Panc1 (cell line): ENCODE data around the gene RD3L. TPM values are rescaled to one million over a fixed set of nuclear protein-coding genes. Genes with fewer than 3 reads are reported as not detected.

Experiments used
- ATAC-seq: fragments of 200-7000 bp; cut with Tn5 transposase; 2 replicates; pipeline ENCODE4 v1.9.1; 2020; ENCODE audit warnings: mild to moderate bottlenecking, moderate library complexity
- BruUV-seq: library from RNA; stranded (reverse); fragments of 400-500 nt; replicated peaks from 2 replicates; lab custom pipeline; 2021; lab: Mats Ljungman, UMichigan
- CTCF ChIA-PET: fragments of 300-600 bp; sonication (Branson Sonifier 250); formaldehyde crosslinking; loops from one replicate; lab custom pipeline; 2022; ENCODE audit warnings: antibody characterized with exemption; lab: Charles Lee
- POLR2A ChIA-PET: fragments of 300-600 bp; sonication (Branson Sonifier 250); formaldehyde crosslinking; loops from one replicate; lab custom pipeline; 2022; ENCODE audit warnings: antibody characterized with exemption; lab: Charles Lee
- DNase-seq: peaks from one replicate; pipeline ENCODE4 v3.0.0-alpha.2; 2010; ENCODE audit warnings: low read depth, low spot score
- H3K27ac ChIP-seq: 2 replicates; pipeline ENCODE4 v1.5.1; 2011; ENCODE audit warnings: mild to moderate bottlenecking, low read length, inconsistent platforms
- H3K27me3 ChIP-seq: fragments of 200-500 bp; sonication (Bioruptor generic); 2 replicates; pipeline ENCODE4 v1.6.0; 2014; ENCODE audit warnings: low read length, inconsistent platforms; ENCODE audit not compliant: control insufficient read depth, insufficient read depth
- H3K36me3 ChIP-seq: fragments of 200-500 bp; sonication (Bioruptor generic); 2 replicates; pipeline ENCODE4 v1.5.1; 2014; ENCODE audit warnings: inconsistent platforms, mild to moderate bottlenecking, low read length, moderate library complexity; ENCODE audit not compliant: control insufficient read depth, insufficient read depth
- H3K4me1 ChIP-seq: 2 replicates; pipeline ENCODE4 v1.5.1; 2011; ENCODE audit warnings: inconsistent platforms, mild to moderate bottlenecking, low read length, moderate library complexity; ENCODE audit not compliant: control insufficient read depth, insufficient read depth
- H3K4me3 ChIP-seq, 2 experiments: 2 replicates each; pipeline ENCODE4 v1.5.1; 2011 to 2012; ENCODE audit warnings: low read depth in 2 of 2, low read length in 2 of 2, mild to moderate bottlenecking in 2 of 2, inconsistent platforms in 1 of 2, moderate library complexity in 1 of 2
- H3K9me3 ChIP-seq: fragments of 200-500 bp; sonication (Bioruptor generic); 2 replicates; pipeline ENCODE4 v1.5.1; 2014; ENCODE audit warnings: low read depth, mild to moderate bottlenecking, inconsistent platforms, low read length, moderate library complexity; ENCODE audit not compliant: control insufficient read depth, insufficient read depth
- POLR2AphosphoS5 ChIP-seq: IDR thresholded peaks from 2 replicates; pipeline ENCODE4 v1.6.1; 2012; ENCODE audit warnings: mild to moderate bottlenecking, low read depth, low read length, moderate library complexity
- SIN3A ChIP-seq: IDR thresholded peaks from 2 replicates; pipeline ENCODE4 v1.6.1; 2012; ENCODE audit warnings: low read depth, mild to moderate bottlenecking, low read length, moderate library complexity, borderline replicate concordance; ENCODE audit not compliant: insufficient read depth
- TCF7L2 ChIP-seq: IDR thresholded peaks from 2 replicates; pipeline ENCODE4 v1.6.1; 2011; ENCODE audit warnings: mild to moderate bottlenecking, low read depth, low read length, inconsistent platforms
- in situ Hi-C: cut with HindIII; loops from 2 replicates; pipeline ENCODE4 v1.10.0; 2016; ENCODE audit warnings: low sequenced_read_pairs, low pct_unique_long_range_greater_than_20kb
- intact Hi-C: fragments of 100-400 bp; cut with micrococcal nuclease; formaldehyde crosslinking; loops from one replicate; pipeline ENCODE4 v1.10.0; 2022; ENCODE audit not compliant: unreplicated experiment
- total RNA-seq: library from RNA; stranded (reverse); gene quantifications from one replicate; pipeline ENCODE4 v1.2.1, GENCODE V29; 2021; ENCODE audit not compliant: unreplicated experiment
- TF ChIP-seq, protein P1 (sequence below): fragments of 450-650 bp; IDR thresholded peaks from 2 replicates; pipeline ENCODE4 v1.5.1; 2017; ENCODE audit warnings: mild to moderate bottlenecking
- TF ChIP-seq, protein P2 (sequence below), 2 experiments: IDR thresholded peaks; 2 replicates each; pipeline ENCODE4 v1.6.1; 2011 to 2012; ENCODE audit warnings: low read depth in 2 of 2, control low read depth in 1 of 2, low read length in 1 of 2, mild to moderate bottlenecking in 1 of 2, moderate library complexity in 1 of 2; ENCODE audit not compliant: insufficient read depth in 1 of 2

Gene RD3L
- total RNA-seq, 1 experiment from 2014 or later, result not detected

DNA sequence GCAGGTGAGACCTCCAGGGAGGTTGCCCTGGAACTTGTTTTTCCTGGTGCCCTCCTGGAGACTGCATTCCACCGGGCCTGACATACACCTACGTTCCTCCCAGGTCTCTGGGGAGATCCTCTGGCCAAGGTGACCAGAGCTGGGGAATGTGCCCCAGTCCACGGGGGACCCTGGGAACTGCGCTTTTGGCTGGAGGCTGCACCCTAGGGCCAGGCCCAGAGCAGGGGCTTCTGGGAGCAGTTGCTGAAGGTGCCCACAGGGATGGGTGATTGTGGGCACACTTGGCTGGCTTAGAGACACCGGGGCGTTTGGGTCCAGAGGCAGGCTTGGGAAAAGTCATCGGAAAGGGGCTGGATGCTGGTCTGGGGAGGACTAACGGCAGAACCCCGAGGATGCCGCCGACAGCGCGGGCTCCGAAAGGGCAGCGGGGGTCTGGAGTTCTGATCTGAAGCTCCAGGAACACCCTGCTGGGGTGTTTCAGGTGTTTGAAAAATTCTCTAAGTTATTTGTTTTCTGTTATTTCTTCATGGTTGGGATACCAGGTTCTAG, 50.6 kb downstream of the RD3L start:
- no peak for DNase-seq
- CTCF ChIA-PET, result no interaction called here
- no TSS peak for BruUV-seq

GRCh38 chr14:103890821-103891666, 51.3 kb downstream of the RD3L start:
- DNase-seq (no peak), ATAC-seq (no peak)
- CTCF ChIA-PET, result no interaction called here
- in situ Hi-C loops (no loop called here), intact Hi-C loops (no loop called here)
- TF ChIP-seq POLR2AphosphoS5 (no peak), SIN3A (no peak), TCF7L2 (no peak)
- TF ChIP-seq, protein P1, sequence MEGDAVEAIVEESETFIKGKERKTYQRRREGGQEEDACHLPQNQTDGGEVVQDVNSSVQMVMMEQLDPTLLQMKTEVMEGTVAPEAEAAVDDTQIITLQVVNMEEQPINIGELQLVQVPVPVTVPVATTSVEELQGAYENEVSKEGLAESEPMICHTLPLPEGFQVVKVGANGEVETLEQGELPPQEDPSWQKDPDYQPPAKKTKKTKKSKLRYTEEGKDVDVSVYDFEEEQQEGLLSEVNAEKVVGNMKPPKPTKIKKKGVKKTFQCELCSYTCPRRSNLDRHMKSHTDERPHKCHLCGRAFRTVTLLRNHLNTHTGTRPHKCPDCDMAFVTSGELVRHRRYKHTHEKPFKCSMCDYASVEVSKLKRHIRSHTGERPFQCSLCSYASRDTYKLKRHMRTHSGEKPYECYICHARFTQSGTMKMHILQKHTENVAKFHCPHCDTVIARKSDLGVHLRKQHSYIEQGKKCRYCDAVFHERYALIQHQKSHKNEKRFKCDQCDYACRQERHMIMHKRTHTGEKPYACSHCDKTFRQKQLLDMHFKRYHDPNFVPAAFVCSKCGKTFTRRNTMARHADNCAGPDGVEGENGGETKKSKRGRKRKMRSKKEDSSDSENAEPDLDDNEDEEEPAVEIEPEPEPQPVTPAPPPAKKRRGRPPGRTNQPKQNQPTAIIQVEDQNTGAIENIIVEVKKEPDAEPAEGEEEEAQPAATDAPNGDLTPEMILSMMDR, result no peak
- TF ChIP-seq, protein P2, sequence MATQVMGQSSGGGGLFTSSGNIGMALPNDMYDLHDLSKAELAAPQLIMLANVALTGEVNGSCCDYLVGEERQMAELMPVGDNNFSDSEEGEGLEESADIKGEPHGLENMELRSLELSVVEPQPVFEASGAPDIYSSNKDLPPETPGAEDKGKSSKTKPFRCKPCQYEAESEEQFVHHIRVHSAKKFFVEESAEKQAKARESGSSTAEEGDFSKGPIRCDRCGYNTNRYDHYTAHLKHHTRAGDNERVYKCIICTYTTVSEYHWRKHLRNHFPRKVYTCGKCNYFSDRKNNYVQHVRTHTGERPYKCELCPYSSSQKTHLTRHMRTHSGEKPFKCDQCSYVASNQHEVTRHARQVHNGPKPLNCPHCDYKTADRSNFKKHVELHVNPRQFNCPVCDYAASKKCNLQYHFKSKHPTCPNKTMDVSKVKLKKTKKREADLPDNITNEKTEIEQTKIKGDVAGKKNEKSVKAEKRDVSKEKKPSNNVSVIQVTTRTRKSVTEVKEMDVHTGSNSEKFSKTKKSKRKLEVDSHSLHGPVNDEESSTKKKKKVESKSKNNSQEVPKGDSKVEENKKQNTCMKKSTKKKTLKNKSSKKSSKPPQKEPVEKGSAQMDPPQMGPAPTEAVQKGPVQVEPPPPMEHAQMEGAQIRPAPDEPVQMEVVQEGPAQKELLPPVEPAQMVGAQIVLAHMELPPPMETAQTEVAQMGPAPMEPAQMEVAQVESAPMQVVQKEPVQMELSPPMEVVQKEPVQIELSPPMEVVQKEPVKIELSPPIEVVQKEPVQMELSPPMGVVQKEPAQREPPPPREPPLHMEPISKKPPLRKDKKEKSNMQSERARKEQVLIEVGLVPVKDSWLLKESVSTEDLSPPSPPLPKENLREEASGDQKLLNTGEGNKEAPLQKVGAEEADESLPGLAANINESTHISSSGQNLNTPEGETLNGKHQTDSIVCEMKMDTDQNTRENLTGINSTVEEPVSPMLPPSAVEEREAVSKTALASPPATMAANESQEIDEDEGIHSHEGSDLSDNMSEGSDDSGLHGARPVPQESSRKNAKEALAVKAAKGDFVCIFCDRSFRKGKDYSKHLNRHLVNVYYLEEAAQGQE (IDR thresholded peaks at IDR 0.05; ENCODE audit: insufficient read depth in 1 of 2, low read depth in 2 of 2, low read length in 1 of 2), result no peak
- POLR2A ChIA-PET, result interaction anchor here (0.6 kb wide), 1 partner anchor 59 kb away, joined by 3 read pairs; no protein-coding TSS in a partner anchor
- no peak overlapping the region for H3K27ac ChIP-seq
- no peaks in the 10 kb centered on the region for H3K36me3 ChIP-seq
- H3K9me3 ChIP-seq, result no peaks in the 10 kb centered on the region
- H3K4me1 ChIP-seq, result no peaks in the 10 kb centered on the region
- H3K27me3 ChIP-seq, result no peaks in the 10 kb centered on the region
- no TSS peak for BruUV-seq
- no peak overlapping the region for H3K4me3 ChIP-seq

More for the DNA sequence above, 50.6 kb downstream of the RD3L start:
- in situ Hi-C loops (no loop called here), intact Hi-C loops (no loop called here)
- H3K4me1 ChIP-seq, result no peaks in the 10 kb centered on the region
- no peaks in the 10 kb centered on the region for H3K27me3 ChIP-seq
- no peaks in the 10 kb centered on the region for H3K36me3 ChIP-seq
- no peak for ATAC-seq
- POLR2A ChIA-PET, result no interaction called here
- H3K9me3 ChIP-seq, result no peaks in the 10 kb centered on the region
- TF ChIP-seq, protein P2 (IDR thresholded peaks at IDR 0.05; ENCODE audit: insufficient read depth in 1 of 2, low read depth in 2 of 2, low read length in 1 of 2), result no peak
- TF ChIP-seq TCF7L2 (no peak), POLR2AphosphoS5 (no peak), SIN3A (no peak)
- TF ChIP-seq, protein P1, result no peak
- no peak overlapping the region for H3K27ac ChIP-seq
- no peak overlapping the region for H3K4me3 ChIP-seq
